ENCODE results near the gene CCDC50.

GRCh38 chr3:191366675-191367074 is 37.5 kb downstream of the CCDC50 start:
- TF ChIP-seq, protein P1, sequence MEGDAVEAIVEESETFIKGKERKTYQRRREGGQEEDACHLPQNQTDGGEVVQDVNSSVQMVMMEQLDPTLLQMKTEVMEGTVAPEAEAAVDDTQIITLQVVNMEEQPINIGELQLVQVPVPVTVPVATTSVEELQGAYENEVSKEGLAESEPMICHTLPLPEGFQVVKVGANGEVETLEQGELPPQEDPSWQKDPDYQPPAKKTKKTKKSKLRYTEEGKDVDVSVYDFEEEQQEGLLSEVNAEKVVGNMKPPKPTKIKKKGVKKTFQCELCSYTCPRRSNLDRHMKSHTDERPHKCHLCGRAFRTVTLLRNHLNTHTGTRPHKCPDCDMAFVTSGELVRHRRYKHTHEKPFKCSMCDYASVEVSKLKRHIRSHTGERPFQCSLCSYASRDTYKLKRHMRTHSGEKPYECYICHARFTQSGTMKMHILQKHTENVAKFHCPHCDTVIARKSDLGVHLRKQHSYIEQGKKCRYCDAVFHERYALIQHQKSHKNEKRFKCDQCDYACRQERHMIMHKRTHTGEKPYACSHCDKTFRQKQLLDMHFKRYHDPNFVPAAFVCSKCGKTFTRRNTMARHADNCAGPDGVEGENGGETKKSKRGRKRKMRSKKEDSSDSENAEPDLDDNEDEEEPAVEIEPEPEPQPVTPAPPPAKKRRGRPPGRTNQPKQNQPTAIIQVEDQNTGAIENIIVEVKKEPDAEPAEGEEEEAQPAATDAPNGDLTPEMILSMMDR (IDR thresholded peaks at IDR 0.05; ENCODE audit: poor library complexity), result no peak
- TF ChIP-seq EZH2 (IDR thresholded peaks at IDR 0.05; ENCODE audit: borderline replicate concordance), result no peak
- no peak for TF ChIP-seq EZH2phosphoT487 (IDR thresholded peaks at IDR 0.05; ENCODE audit: low read depth, severe bottlenecking, unreplicated experiment)

Measured in hepatocyte (in vitro differentiated cells).